NCI-H774 (cell line): Measurements from ENCODE around the gene SPRED2.
A peak's percentile ranks its signal among the peaks of the same experiment; 100 is the strongest.

Experiments used
- DNase-seq: peaks from one replicate; lab custom pipeline; 2025; lab: John Stamatoyannopoulos, UW

SPRED2 gene

DNA sequence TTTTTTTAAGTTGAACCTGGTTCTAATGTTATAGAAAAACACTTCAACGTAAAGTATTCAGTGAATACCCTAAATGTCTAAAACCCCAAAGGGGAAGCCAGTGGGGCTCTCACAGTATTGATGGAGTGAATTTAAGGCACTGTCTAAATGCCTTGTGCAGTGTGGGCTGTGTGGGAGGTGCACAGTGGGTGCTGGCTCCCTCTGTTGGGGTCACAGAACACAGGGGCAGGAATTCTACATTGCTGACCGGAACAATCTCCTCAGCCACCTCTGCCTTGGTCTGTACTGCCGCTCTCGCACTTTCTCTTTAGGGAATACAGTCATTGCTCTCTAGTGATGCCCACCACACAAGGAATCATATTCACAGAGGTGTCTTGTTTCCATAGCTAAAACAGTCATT, 45.4 kb downstream of the SPRED2 start:
- no peak for DNase-seq

GRCh38 chr2:65386344-65386743, 46.1 kb downstream of the SPRED2 start:
- DNase-seq, result no peak

- DNase-seq, result no peak
Measured at GRCh38 chr2:65383541-65384488, 48.6 kb downstream of the SPRED2 start.

DNA sequence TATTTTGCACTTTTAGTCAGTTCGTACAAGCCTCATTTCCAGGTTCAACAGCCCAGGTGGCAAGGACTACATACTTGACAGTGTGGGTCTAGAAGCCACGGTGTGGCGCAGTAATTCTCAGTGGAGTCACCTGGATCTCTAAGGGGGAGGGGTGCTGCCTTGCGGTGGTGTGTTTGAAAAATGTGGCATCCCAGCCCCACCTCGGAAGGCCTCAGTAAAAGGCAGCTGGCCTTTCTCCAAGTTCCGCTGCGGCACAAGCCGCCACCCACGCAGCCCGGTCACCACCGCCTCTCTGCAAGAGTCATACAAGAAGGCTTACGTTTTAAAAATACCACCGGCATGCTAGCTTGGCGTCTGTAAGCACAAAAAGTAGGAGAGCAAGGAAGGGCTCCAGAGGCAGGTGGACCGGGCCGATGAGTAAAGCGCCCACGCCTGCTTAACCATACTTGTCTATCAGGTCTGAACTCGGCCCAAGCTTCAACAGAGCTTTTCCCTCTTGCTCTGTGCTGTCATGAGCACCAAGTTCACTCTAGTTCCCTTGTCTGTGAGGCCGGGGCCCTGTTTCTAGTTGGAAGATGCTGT, 49.5 kb downstream of the SPRED2 start:
- peak; percentile 31 for DNase-seq

DNA sequence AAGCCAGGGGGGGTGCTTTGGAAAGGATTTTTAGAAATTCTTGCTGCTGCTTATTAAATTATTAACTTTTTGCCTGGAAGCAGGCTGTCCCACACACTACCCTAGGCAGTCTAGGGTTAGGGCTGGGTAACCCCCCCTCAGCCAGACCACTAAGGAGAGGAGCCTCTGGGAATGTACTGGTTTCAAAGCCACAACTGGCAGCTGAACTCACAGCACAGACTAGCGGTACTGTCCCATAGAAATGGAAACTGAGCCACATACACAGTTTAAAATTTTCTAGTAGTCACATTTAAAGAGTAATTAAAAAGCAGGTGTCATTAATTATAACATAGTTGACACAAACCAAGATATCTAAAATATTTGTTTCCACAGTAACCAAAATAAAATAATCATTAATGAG, 50.1 kb downstream of the SPRED2 start:
- no peak for DNase-seq

GRCh38 chr2:65381607-65382051, 50.8 kb downstream of the SPRED2 start:
- DNase-seq, result no peak

DNA sequence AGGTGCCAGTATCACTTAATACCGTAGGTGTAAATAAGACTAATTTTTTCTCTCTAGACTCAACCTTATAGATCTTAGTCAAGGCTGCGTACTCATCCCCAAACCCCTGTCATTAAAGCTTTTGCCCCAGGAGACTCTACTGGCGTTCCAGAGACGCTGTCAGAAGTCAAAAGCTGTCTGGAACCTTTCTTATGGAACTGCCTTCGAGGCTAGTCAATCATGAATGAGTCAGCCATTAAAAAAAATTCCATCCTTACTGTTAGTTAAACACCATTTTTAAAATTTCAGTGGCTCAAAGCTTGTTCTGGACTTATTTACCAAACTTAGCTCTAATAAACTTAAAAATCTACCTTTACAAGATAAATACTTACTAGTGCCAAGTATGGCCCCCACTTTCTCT, 52.1 kb downstream of the SPRED2 start:
- DNase-seq, result no peak

- no peak for DNase-seq
Measured at GRCh38 chr2:65379721-65380171, 52.7 kb downstream of the SPRED2 start.

GRCh38 chr2:65379223-65379622, 53.2 kb downstream of the SPRED2 start:
- no peak for DNase-seq

GRCh38 chr2:65378290-65378689, 54.1 kb downstream of the SPRED2 start:
- DNase-seq, result no peak

GRCh38 chr2:65377556-65378192, 54.7 kb downstream of the SPRED2 start:
- no peak for DNase-seq

GRCh38 chr2:65375723-65376122, 56.7 kb downstream of the SPRED2 start:
- no peak for DNase-seq

GRCh38 chr2:65374999-65375398, 57.4 kb downstream of the SPRED2 start:
- DNase-seq, result no peak

DNA sequence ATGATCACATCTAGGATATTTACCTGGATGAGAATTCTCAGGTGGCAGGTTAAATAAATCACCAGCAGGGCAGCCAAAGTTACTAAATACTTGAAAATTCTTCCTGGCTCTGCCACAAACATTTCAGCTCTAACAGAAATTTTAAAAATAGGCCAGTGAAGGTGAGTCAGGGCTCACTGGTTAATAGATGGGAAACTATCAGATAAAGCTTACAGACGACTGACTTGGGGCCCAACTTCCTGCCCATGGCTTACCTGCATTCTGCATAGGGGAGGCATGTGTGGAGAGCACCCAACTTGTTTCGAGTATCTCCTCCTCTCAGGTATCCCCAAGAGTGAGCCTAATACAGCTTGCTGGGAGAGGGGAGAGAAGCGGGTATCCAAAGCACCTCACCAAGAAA, 57.8 kb downstream of the SPRED2 start:
- no peak for DNase-seq

DNA sequence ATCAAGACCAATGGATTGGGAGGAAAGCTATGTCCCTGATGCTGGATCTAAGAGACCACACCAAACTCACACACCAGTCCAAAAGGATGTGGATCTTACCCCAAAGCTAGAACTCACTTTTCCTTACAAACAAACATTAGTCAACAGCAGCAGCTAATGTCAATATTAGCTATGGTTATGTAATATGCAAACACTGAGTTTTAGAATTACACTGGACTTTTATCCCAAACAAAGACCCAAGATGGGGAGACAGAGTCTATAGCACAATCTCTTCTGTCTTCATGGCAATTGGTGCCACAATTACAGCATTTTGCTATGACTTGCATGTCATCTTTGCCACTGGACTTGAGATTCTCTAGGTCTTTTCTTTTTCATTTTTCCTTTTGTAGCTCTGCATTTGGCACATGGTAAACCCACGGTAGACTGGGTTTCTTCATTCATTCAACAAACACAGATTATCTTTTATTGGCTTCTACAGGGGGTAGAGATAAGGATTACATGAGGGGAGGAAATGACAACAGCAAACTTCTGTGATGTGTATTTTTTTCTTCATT, 59.0 kb downstream of the SPRED2 start:
- no peak for DNase-seq

- no peak for DNase-seq
Measured at GRCh38 chr2:65372619-65373018, 59.8 kb downstream of the SPRED2 start.

GRCh38 chr2:65371074-65371434, 61.3 kb downstream of the SPRED2 start:
- DNase-seq, result no peak

- no peak for DNase-seq
Measured at GRCh38 chr2:65370387-65371073, 61.9 kb downstream of the SPRED2 start.

DNA sequence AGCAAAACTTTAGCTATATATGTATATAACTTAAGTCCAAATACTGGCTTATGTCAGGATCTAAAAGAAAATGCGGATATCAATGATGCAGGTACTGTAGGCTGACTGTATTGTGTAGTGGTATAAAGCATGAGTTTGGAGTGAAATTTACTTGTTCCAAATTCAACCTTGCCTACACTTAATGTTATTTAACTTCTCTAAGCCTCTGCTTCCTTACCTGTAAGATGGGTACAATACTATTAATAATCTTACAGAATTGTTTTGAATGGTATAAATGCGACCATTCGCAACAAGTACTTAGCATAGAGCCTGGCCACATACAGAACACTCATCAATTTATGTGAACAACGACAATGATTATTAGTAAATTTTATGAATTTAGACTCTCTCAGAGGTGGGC, 62.4 kb downstream of the SPRED2 start:
- no peak for DNase-seq

DNA sequence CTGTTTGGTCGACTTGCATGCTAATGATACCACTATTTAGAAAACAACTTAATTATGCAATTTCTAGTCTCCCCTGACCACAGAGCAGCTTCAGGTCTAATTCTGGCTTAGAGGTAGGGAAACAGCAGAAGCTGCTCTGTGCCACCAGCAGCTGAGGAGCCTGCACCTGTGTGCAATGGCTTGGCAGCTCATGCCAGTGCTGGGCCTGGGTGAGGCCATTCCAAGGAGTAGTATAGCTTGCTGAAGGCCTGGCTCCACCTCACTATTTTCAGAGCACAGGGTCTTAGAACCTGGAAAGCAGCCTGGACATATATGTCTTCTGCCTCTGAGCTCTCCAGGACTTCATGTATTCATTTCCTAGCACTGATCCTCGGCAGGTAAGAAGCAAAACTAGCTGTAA, 62.8 kb downstream of the SPRED2 start:
- DNase-seq, result no peak

- no peak for DNase-seq
Measured at GRCh38 chr2:65368468-65368867, 63.9 kb downstream of the SPRED2 start.

DNA sequence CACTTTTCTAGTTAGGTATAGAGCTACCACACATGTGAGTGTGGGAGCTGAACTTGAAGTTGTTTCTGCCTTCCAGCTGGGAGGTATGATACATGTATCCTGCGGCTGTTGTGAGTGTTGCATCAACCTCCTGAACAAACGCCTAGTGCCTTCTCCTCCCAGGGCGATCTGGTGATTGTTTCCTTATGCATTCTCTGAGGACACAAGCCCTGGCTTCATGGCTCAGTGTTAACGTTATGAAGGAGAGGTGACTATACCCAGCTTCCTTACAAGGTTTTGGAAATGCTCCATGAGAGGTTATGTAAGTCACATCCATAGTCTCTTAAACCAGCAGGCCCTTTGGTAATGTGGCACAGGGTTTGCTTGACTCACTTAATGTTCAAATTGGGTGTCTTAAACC, 64.9 kb downstream of the SPRED2 start:
- no peak for DNase-seq
